Thyroid gland (tissue), 4 donors: ENCODE measurements around the gene MFSD8.
"Not testable (repeated sequence)": the region's sequence is repeated elsewhere in the genome, so short reads cannot be mapped to it uniquely, and the experiment has no call there.

Experiments
- CTCF ChIP-seq, 6 experiments: fragments of 200-600 bp in 3 of 6; fragments of 450-650 bp in 3 of 6; sonication (generic) in 3 of 6; IDR thresholded peaks; one replicate each; pipeline ENCODE4 v1.5.1; 2016 to 2019; ENCODE audit warnings: antibody characterized with exemption in 6 of 6, mild to moderate bottlenecking in 2 of 6, inconsistent platforms in 1 of 6, moderate library complexity in 1 of 6
- POLR2A ChIP-seq, 2 donors: fragments of 450-650 bp; IDR thresholded peaks; one replicate each; pipeline ENCODE4 v1.6.1; 2017; ENCODE audit warnings: antibody characterized with exemption in 2 of 2, mild to moderate bottlenecking in 2 of 2, moderate library complexity in 1 of 2

- TF ChIP-seq CTCF, POLR2A (IDR thresholded peaks at IDR 0.05): not testable (repeated sequence)
Measured at GRCh38 chr4:127963633-127964398, 1.2 kb downstream of the MFSD8 start.
